Fibroblast of lung (primary cell): ENCODE data around the gene DPP4. TPM values are rescaled to one million over a fixed set of nuclear protein-coding genes. Genes with fewer than 3 reads are reported as not detected.

Experiments used
- DNase-seq, 2 donors: peaks; one replicate each; pipeline versions ENCODE4 v3.0.0 to v3.0.0-alpha.2; 2010; ENCODE audit warnings: low read depth in 2 of 2
- H2AFZ ChIP-seq: 2 replicates; pipeline ENCODE4 v1.5.1; 2012; ENCODE audit warnings: low read length, control low read depth, inconsistent platforms
- H3K27ac ChIP-seq: 2 replicates; pipeline ENCODE4 v1.5.1; 2011; ENCODE audit warnings: low read length, control low read depth; ENCODE audit not compliant: insufficient read depth
- H3K27me3 ChIP-seq: 2 replicates; pipeline ENCODE4 v1.5.1; 2011; ENCODE audit warnings: mild to moderate bottlenecking, low read length; ENCODE audit not compliant: control insufficient read depth, insufficient read depth
- H3K36me3 ChIP-seq: 2 replicates; pipeline ENCODE4 v1.5.1; 2011; ENCODE audit warnings: low read length; ENCODE audit not compliant: control insufficient read depth, insufficient read depth
- H3K4me1 ChIP-seq: 2 replicates; pipeline ENCODE4 v1.5.1; 2011; ENCODE audit warnings: low read length; ENCODE audit not compliant: control insufficient read depth, insufficient read depth; ENCODE audit errors: extremely low read depth
- H3K4me2 ChIP-seq: 2 replicates; pipeline ENCODE4 v1.5.1; 2011; ENCODE audit warnings: low read length, control low read depth; ENCODE audit not compliant: insufficient read depth; ENCODE audit errors: extremely low read depth
- H3K4me3 ChIP-seq, 4 experiments: fragments of 200-600 bp in 1 of 4; sonication (generic) in 1 of 4; replicated peaks in 1 of 4; 2 replicates each; pipeline ENCODE4 v1.5.1; 2011 to 2016; ENCODE audit warnings: low read length in 4 of 4, low read depth in 3 of 4, mild to moderate bottlenecking in 3 of 4, control low read depth in 2 of 4, inconsistent platforms in 1 of 4, mixed read lengths in 1 of 4; ENCODE audit not compliant: insufficient read depth in 1 of 4; ENCODE audit errors: control extremely low read depth in 1 of 4
- H3K79me2 ChIP-seq: 2 replicates; pipeline ENCODE4 v1.5.1; 2012; ENCODE audit warnings: mild to moderate bottlenecking, low read length, inconsistent platforms; ENCODE audit not compliant: control insufficient read depth, insufficient read depth
- H3K9ac ChIP-seq: 2 replicates; pipeline ENCODE4 v1.5.1; 2011; ENCODE audit warnings: mild to moderate bottlenecking, low read length, control low read depth; ENCODE audit not compliant: insufficient read depth
- H3K9me3 ChIP-seq: 2 replicates; pipeline ENCODE4 v1.5.1; 2012; ENCODE audit warnings: low read depth, low read length; ENCODE audit not compliant: control insufficient read depth, insufficient read depth
- H4K20me1 ChIP-seq: 2 replicates; pipeline ENCODE4 v1.5.1; 2011; ENCODE audit warnings: low read length; ENCODE audit not compliant: control insufficient read depth, insufficient read depth; ENCODE audit errors: extremely low read depth
- EZH2 ChIP-seq: IDR thresholded peaks from 2 replicates; pipeline ENCODE4 v1.5.1; 2012; ENCODE audit warnings: low read length, control low read depth, mild to moderate bottlenecking; ENCODE audit errors: missing control alignments
- polyA plus RNA-seq, 2 donors: library from polyadenylated mRNA; depleted of rRNA in 1 of 2; stranded (reverse) in 1 of 2; unstranded in 1 of 2; fragments of >200 nt; gene quantifications; 2 replicates each; pipeline ENCODE4 v1.2.1, GENCODE V29; 2011 to 2012; ENCODE audit warnings: missing spikeins in 1 of 2
- total RNA-seq: library from RNA; depleted of rRNA; stranded (reverse); fragments of >200 nt; gene quantifications from 2 replicates; pipeline ENCODE4 v1.2.1, GENCODE V29; 2014
- TF ChIP-seq, protein P1 (sequence below), 2 donors: IDR thresholded peaks in 1 of 2; conservative IDR thresholded peaks in 1 of 2; 1 replicate in 1 of 2; 2 replicates in 1 of 2; pipeline ENCODE4 v1.5.1; 2011 to 2012; ENCODE audit warnings: low read length in 2 of 2, control low read depth in 1 of 2, inconsistent platforms in 1 of 2, low read depth in 1 of 2, mild to moderate bottlenecking in 1 of 2

DPP4 gene
- total and polyA plus RNA-seq, 2 donors (not counting 1 experiment from before 2014, with no cell fraction given): 58.1 to 297 TPM

DNA sequence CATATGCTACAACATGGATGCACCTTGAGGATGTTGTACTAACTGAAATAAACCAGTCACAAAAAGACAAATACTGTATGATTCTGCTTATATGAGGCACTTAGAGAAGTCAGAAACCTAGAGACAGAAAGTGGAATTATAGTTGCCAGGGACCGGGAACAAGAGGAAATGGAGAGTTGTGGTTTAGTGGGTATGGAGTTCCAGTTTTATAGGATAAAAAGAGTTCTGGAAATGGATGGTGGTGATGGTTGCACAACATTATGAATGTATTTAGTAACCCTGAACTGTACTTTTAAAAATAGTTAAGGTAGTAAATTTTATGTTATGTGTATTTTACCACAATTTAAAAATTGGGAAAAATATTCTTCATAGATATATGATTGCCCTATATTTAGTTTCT is 97.7 kb downstream of the DPP4 start:
- Histone ChIP-seq H2AFZ (no peak overlapping the region), H3K27ac (no peak overlapping the region), H3K9me3 (no peaks in the 10 kb centered on the region), H3K27me3 (no peaks in the 10 kb centered on the region), H3K36me3 (no peaks in the 10 kb centered on the region), H3K4me3 (no peak overlapping the region), H3K9ac (no peak overlapping the region), H3K4me2 (no peak overlapping the region), H3K4me1 (no peaks in the 10 kb centered on the region), H3K79me2 (no peaks in the 10 kb centered on the region), H4K20me1 (no peaks in the 10 kb centered on the region)
- no peak for DNase-seq
- TF ChIP-seq, protein P1, sequence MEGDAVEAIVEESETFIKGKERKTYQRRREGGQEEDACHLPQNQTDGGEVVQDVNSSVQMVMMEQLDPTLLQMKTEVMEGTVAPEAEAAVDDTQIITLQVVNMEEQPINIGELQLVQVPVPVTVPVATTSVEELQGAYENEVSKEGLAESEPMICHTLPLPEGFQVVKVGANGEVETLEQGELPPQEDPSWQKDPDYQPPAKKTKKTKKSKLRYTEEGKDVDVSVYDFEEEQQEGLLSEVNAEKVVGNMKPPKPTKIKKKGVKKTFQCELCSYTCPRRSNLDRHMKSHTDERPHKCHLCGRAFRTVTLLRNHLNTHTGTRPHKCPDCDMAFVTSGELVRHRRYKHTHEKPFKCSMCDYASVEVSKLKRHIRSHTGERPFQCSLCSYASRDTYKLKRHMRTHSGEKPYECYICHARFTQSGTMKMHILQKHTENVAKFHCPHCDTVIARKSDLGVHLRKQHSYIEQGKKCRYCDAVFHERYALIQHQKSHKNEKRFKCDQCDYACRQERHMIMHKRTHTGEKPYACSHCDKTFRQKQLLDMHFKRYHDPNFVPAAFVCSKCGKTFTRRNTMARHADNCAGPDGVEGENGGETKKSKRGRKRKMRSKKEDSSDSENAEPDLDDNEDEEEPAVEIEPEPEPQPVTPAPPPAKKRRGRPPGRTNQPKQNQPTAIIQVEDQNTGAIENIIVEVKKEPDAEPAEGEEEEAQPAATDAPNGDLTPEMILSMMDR (conservative IDR thresholded peaks at IDR 0.05 in 1 of 2, IDR thresholded peaks at IDR 0.05 in 1 of 2; ENCODE audit: low read depth in 1 of 2, low read length in 2 of 2): no peak
- TF ChIP-seq EZH2: no peak

DNA sequence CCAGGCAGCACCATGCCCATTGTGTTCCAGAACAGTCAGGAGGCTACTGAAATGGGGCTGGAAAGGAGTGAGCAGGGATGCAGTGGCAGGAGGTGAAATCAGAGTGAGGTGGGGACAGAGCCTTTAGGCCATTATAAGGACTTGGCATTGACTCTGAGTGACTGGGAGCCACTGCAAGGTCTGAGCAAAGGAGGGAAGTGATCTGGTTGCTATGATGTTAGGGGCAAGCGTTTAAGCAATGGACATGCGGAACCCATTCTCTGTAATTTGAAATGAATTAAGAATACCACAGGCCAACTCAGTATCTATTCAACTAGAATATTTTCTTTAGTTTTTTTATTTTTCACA is 98.2 kb downstream of the DPP4 start:
- no peaks in the 10 kb centered on the region for H3K9me3 ChIP-seq
- H3K27ac ChIP-seq: no peak overlapping the region
- H4K20me1 ChIP-seq: no peaks in the 10 kb centered on the region
- H3K4me2 ChIP-seq: no peak overlapping the region
- H3K4me1 ChIP-seq: no peaks in the 10 kb centered on the region
- no peak overlapping the region for H2AFZ ChIP-seq
- no peaks in the 10 kb centered on the region for H3K79me2 ChIP-seq
- no peaks in the 10 kb centered on the region for H3K27me3 ChIP-seq
- no peak for DNase-seq
- H3K36me3 ChIP-seq: no peaks in the 10 kb centered on the region
- no peak for TF ChIP-seq EZH2
- TF ChIP-seq, protein P1 (conservative IDR thresholded peaks at IDR 0.05 in 1 of 2, IDR thresholded peaks at IDR 0.05 in 1 of 2; ENCODE audit: low read depth in 1 of 2, low read length in 2 of 2): no peak
- no peak overlapping the region for H3K9ac ChIP-seq
- H3K4me3 ChIP-seq: no peak overlapping the region

DNA sequence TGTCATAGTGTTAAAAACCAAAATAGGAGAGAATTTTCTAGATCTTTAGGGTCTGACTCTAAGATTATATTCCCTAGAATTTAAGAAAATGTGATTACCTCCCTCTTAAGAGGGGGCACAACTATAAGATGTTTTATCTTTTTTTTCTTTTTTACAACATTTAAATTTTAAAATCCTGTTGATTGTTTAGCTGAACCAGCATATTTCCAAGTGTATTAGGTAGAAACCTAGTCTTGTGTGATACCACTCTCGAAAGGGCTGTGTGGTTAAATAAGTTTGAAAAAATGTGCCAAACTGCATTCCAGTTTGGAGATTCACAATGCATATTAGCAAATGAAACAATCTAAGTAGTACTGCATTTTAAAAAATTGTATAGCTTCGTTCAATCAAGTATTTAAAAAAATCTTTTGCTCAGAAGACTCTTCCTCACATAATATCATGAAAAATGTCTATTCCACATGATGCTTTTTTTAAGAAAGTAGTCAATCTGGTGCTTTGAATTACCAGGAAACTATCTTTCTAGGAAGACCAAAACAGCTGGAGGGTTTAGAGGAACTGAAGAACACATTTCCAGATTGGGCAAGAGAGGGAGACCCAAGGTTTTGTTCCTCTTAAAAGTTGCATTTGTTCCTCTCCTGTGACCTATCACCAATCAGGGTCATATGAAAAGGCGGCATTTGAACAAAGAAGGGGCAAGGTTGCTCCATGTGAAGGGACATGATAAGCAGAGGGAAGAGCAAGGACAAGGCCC is 98.8 kb downstream of the DPP4 start:
- H3K4me2 ChIP-seq: no peak overlapping the region
- no peak overlapping the region for H3K9ac ChIP-seq
- no peaks in the 10 kb centered on the region for H3K4me1 ChIP-seq
- no peak overlapping the region for H3K27ac ChIP-seq
- H4K20me1 ChIP-seq: no peaks in the 10 kb centered on the region
- no peaks in the 10 kb centered on the region for H3K36me3 ChIP-seq
- H3K9me3 ChIP-seq: no peaks in the 10 kb centered on the region
- H2AFZ ChIP-seq: no peak overlapping the region
- no peaks in the 10 kb centered on the region for H3K27me3 ChIP-seq
- DNase-seq: peak in 1 of 2 donors; percentile 37
- TF ChIP-seq, protein P1 (conservative IDR thresholded peaks at IDR 0.05 in 1 of 2, IDR thresholded peaks at IDR 0.05 in 1 of 2; ENCODE audit: low read depth in 1 of 2, low read length in 2 of 2): no peak
- TF ChIP-seq EZH2: no peak
- no peak overlapping the region for H3K4me3 ChIP-seq
- H3K79me2 ChIP-seq: no peaks in the 10 kb centered on the region
